HepG2 (cell line): ENCODE results near the gene ANKS1B. TPM values are rescaled to one million over a fixed set of nuclear protein-coding genes. Genes with fewer than 3 reads are reported as not detected.

Experiments
- ATF3 ChIP-seq: sonication (generic); formaldehyde crosslinking; IDR thresholded peaks from 2 replicates; pipeline ENCODE4 v1.4.0; 2020; ENCODE audit warnings: missing genetic modification reagents
- ETV5 ChIP-seq: IDR thresholded peaks from 2 replicates; pipeline ENCODE4 v1.6.1; 2018; ENCODE audit warnings: missing biosample characterization, missing genetic modification reagents, inconsistent platforms, borderline replicate concordance
- FOSL1 ChIP-seq: sonication (generic); formaldehyde crosslinking; IDR thresholded peaks from 2 replicates; pipeline ENCODE4 v1.9.0; 2021; ENCODE audit warnings: missing genetic modification reagents, borderline replicate concordance
- FOSL2 ChIP-seq: sonication (generic); formaldehyde crosslinking; IDR thresholded peaks from 2 replicates; pipeline ENCODE4 v1.4.0; 2020; ENCODE audit warnings: missing genetic modification reagents
- HNRNPL ChIP-seq: fragments of 200-400 bp; formaldehyde crosslinking; IDR thresholded peaks from 2 replicates; pipeline ENCODE4 v1.6.1; 2017; ENCODE audit warnings: mild to moderate bottlenecking, low read depth, low read length
- JUN ChIP-seq: sonication (generic); formaldehyde crosslinking; IDR thresholded peaks from 2 replicates; pipeline ENCODE4 v1.4.0; 2020; ENCODE audit warnings: mild to moderate bottlenecking, missing genetic modification reagents
- JUND ChIP-seq: sonication (generic); formaldehyde crosslinking; IDR thresholded peaks from 2 replicates; pipeline ENCODE4 v1.8.0; 2022; ENCODE audit warnings: mild to moderate bottlenecking, missing genetic modification reagents
- MED1 ChIP-seq: sonication (generic); formaldehyde crosslinking; IDR thresholded peaks from 2 replicates; pipeline ENCODE4 v1.4.0; 2020; ENCODE audit warnings: missing genetic modification reagents
- MIER3 ChIP-seq: IDR thresholded peaks from 2 replicates; pipeline ENCODE4 v1.6.1; 2016; ENCODE audit warnings: missing compliant biosample characterization, borderline replicate concordance
- MTA1 ChIP-seq: sonication (generic); formaldehyde crosslinking; IDR thresholded peaks from 2 replicates; pipeline ENCODE4 v1.4.0; 2020; ENCODE audit warnings: missing genetic modification reagents, mild to moderate bottlenecking, borderline replicate concordance
- SAP130 ChIP-seq: IDR thresholded peaks from 2 replicates; pipeline ENCODE4 v1.6.1; 2016; ENCODE audit warnings: low read depth
- TAF15 ChIP-seq: fragments of 200-400 bp; formaldehyde crosslinking; IDR thresholded peaks from one replicate; pipeline ENCODE4 v1.6.1; 2018; ENCODE audit warnings: mild to moderate bottlenecking, low read depth, low read length; ENCODE audit not compliant: poor library complexity, severe bottlenecking
- TMF1 ChIP-seq: sonication (generic); formaldehyde crosslinking; IDR thresholded peaks from 2 replicates; pipeline ENCODE4 v1.8.1; 2022; ENCODE audit warnings: low read depth, missing genetic modification reagents
- ZBTB7A ChIP-seq: sonication (generic); formaldehyde crosslinking; IDR thresholded peaks from 2 replicates; pipeline ENCODE4 v1.8.0; 2022; ENCODE audit warnings: mild to moderate bottlenecking, missing genetic modification reagents
- ZNF224 ChIP-seq: sonication (generic); formaldehyde crosslinking; IDR thresholded peaks from 2 replicates; pipeline ENCODE4 v1.5.0; 2020; ENCODE audit warnings: mild to moderate bottlenecking, missing genetic modification reagents
- ZNF331 ChIP-seq: sonication (generic); formaldehyde crosslinking; IDR thresholded peaks from 2 replicates; pipeline ENCODE4 v1.4.0; 2020; ENCODE audit warnings: missing genetic modification reagents
- ZNF441 ChIP-seq: sonication (generic); formaldehyde crosslinking; IDR thresholded peaks from 2 replicates; pipeline ENCODE4 v1.7.0; 2021; ENCODE audit warnings: missing genetic modification reagents, borderline replicate concordance
- ZNF7 ChIP-seq: IDR thresholded peaks from 2 replicates; pipeline ENCODE4 v1.6.1; 2016; ENCODE audit warnings: missing biosample characterization, missing genetic modification reagents
- ZNF773 ChIP-seq: sonication (generic); formaldehyde crosslinking; IDR thresholded peaks from 2 replicates; pipeline ENCODE4 v1.4.0; 2020; ENCODE audit warnings: missing genetic modification reagents, borderline replicate concordance
- polyA plus RNA-seq, 8 experiments: library from polyadenylated mRNA; depleted of rRNA in 3 of 8; stranded (reverse) in 7 of 8; unstranded in 1 of 8; fragments of >200 nt; fragmentation: Illumina TruSeq in 4 of 8; extraction: Trizol in 4 of 8; gene quantifications; 2 replicates each; pipeline versions ENCODE4 v1.2.1 to v1.2.3, GENCODE V29; 2011 to 2016; ENCODE audit warnings: low read depth in 4 of 8, missing spikeins in 1 of 8, mixed read lengths in 1 of 8; ENCODE audit not compliant: insufficient read depth in 1 of 8
- total RNA-seq, 5 experiments: library from RNA; depleted of rRNA; stranded (reverse); fragments of >200 nt; fragmentation: Illumina TruSeq; extraction: Trizol; gene quantifications; 2 replicates each; pipeline ENCODE4 v1.2.3, GENCODE V29; 2016; ENCODE audit warnings: low read depth in 1 of 5
- TF ChIP-seq, protein P1 (sequence below): sonication (generic); formaldehyde crosslinking; IDR thresholded peaks from 2 replicates; pipeline ENCODE4 v1.5.1; 2020; ENCODE audit warnings: mild to moderate bottlenecking, moderate library complexity, missing genetic modification reagents
- TF ChIP-seq, protein P2 (sequence below): sonication (generic); formaldehyde crosslinking; IDR thresholded peaks from 2 replicates; pipeline ENCODE4 v1.4.0; 2020; ENCODE audit warnings: missing genetic modification reagents, mild to moderate bottlenecking, borderline replicate concordance
- TF ChIP-seq, protein P3 (sequence below), 2 experiments: sonication (generic) in 1 of 2; formaldehyde crosslinking in 1 of 2; IDR thresholded peaks; 2 replicates each; pipeline versions ENCODE4 v1.4.0 to v1.6.1; 2016 to 2020; ENCODE audit warnings: borderline replicate concordance in 1 of 2, low read depth in 1 of 2, mild to moderate bottlenecking in 1 of 2, missing genetic modification reagents in 1 of 2

Gene ANKS1B
- total and polyA plus RNA-seq, 2 of the 13 experiments (the other 11 are each of a cell fraction or from before 2014, with no cell fraction given): 0.15 TPM; not detected in 1

DNA sequence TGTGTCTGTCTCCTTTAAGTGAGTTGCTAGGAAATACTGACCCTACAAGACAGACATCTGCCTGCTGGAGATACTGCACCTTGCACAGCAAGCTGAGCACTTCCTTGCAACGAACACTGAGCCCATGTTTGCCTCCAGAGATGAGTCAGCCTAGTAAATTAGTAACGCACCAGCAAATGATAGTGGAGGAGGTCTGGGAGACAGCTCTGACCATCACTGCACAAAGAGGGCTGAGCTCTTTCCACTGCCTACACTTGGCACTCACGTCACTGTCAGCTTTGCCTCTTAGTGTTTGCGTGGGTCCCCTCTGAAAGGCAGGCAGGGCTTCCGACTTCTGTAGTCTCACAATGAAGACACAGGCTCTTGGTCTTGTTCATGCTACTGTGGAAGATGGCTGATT, 1230.6 kb downstream of the ANKS1B start (continued):
- TF ChIP-seq, protein P1, sequence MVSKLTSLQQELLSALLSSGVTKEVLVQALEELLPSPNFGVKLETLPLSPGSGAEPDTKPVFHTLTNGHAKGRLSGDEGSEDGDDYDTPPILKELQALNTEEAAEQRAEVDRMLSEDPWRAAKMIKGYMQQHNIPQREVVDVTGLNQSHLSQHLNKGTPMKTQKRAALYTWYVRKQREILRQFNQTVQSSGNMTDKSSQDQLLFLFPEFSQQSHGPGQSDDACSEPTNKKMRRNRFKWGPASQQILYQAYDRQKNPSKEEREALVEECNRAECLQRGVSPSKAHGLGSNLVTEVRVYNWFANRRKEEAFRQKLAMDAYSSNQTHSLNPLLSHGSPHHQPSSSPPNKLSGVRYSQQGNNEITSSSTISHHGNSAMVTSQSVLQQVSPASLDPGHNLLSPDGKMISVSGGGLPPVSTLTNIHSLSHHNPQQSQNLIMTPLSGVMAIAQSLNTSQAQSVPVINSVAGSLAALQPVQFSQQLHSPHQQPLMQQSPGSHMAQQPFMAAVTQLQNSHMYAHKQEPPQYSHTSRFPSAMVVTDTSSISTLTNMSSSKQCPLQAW (CRISPR knock-in tag): peak; percentile 78; the same call in 1 of the 2 replicates
- TF ChIP-seq JUN (CRISPR knock-in tag): 0 out of 2 replicates have a peak, but pooled peaks have one; percentile 52
- TF ChIP-seq, protein P2, sequence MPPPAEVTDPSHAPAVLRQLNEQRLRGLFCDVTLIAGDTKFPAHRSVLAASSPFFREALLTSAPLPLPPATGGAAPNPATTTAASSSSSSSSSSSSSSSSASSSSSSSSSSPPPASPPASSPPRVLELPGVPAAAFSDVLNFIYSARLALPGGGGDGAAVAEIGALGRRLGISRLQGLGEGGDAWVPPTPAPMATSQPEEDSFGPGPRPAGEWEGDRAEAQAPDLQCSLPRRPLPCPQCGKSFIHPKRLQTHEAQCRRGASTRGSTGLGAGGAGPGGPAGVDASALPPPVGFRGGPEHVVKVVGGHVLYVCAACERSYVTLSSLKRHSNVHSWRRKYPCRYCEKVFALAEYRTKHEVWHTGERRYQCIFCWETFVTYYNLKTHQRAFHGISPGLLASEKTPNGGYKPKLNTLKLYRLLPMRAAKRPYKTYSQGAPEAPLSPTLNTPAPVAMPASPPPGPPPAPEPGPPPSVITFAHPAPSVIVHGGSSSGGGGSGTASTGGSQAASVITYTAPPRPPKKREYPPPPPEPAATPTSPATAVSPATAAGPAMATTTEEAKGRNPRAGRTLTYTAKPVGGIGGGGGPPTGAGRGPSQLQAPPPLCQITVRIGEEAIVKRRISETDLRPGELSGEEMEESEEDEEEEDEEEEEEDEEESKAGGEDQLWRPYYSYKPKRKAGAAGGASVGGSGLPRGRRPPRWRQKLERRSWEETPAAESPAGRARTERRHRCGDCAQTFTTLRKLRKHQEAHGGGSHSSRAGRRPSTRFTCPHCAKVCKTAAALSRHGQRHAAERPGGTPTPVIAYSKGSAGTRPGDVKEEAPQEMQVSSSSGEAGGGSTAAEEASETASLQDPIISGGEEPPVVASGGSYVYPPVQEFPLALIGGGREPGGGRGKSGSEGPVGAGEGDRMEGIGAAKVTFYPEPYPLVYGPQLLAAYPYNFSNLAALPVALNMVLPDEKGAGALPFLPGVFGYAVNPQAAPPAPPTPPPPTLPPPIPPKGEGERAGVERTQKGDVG (CRISPR knock-in tag): no peak
- no peak for TF ChIP-seq MED1 (CRISPR knock-in tag)
- TF ChIP-seq ZNF773 (CRISPR knock-in tag): no peak
- no peak for TF ChIP-seq MTA1 (CRISPR knock-in tag)
- TF ChIP-seq ZNF224 (CRISPR knock-in tag): no peak
- TF ChIP-seq TMF1 (CRISPR knock-in tag): no peak
- TF ChIP-seq MIER3: no peak
- TF ChIP-seq ZNF441 (CRISPR knock-in tag): no peak
- peak; percentile 72; the same call in 1 of the 2 replicates for TF ChIP-seq FOSL1 (CRISPR knock-in tag)
- no peak for TF ChIP-seq TAF15
- TF ChIP-seq FOSL2: peak; percentile 95
- TF ChIP-seq SAP130 (CRISPR knock-in tag): peak; percentile 15; the same call in 1 of the 2 replicates
- peak; percentile 77 for TF ChIP-seq ATF3 (CRISPR knock-in tag)
- TF ChIP-seq, protein P3, sequence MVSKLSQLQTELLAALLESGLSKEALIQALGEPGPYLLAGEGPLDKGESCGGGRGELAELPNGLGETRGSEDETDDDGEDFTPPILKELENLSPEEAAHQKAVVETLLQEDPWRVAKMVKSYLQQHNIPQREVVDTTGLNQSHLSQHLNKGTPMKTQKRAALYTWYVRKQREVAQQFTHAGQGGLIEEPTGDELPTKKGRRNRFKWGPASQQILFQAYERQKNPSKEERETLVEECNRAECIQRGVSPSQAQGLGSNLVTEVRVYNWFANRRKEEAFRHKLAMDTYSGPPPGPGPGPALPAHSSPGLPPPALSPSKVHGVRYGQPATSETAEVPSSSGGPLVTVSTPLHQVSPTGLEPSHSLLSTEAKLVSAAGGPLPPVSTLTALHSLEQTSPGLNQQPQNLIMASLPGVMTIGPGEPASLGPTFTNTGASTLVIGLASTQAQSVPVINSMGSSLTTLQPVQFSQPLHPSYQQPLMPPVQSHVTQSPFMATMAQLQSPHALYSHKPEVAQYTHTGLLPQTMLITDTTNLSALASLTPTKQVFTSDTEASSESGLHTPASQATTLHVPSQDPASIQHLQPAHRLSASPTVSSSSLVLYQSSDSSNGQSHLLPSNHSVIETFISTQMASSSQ (IDR thresholded peaks at IDR 0.05; ENCODE audit: low read depth): peak; percentile 77
- TF ChIP-seq, protein P3 (CRISPR knock-in tag; IDR thresholded peaks at IDR 0.05; ENCODE audit: borderline replicate concordance): peak; percentile 70; the same call in 1 of the 2 replicates
- TF ChIP-seq ZBTB7A: no peak
- peak; percentile 87 for TF ChIP-seq JUND (CRISPR knock-in tag)
- TF ChIP-seq ETV5 (CRISPR knock-in tag): peak; percentile 13; the same call in 1 of the 2 replicates
- 0 out of 2 replicates have a peak, but pooled peaks have one; percentile 7 for TF ChIP-seq ZNF7 (CRISPR knock-in tag)
- TF ChIP-seq HNRNPL: no peak
- peak; percentile 74; the same call in 1 of the 2 replicates for TF ChIP-seq ZNF331 (CRISPR knock-in tag)
